MCF 10A (cell line): ENCODE results near the gene PNPLA2. TPM values are rescaled to one million over a fixed set of nuclear protein-coding genes. Genes with fewer than 3 reads are reported as not detected.
A peak's percentile ranks its signal among the peaks of the same experiment; 100 is the strongest.

Experiments used
- BruUV-seq: library from RNA; stranded (reverse); fragments of 400-500 nt; replicated peaks from 2 replicates; lab custom pipeline; 2021; lab: Mats Ljungman, UMichigan
- CTCF ChIA-PET: fragments of 300-600 bp; sonication (Branson Sonifier 250); formaldehyde crosslinking; extraction: SDS; loops from one replicate; lab custom pipeline; 2021; ENCODE audit warnings: antibody characterized with exemption, inconsistent platforms; lab: Yijun Ruan, JAX
- POLR2A ChIA-PET: fragments of 300-600, 350-650 bp; sonication (Branson Sonifier 250); formaldehyde crosslinking; extraction: SDS; loops from one replicate; lab custom pipeline; 2020; ENCODE audit warnings: antibody characterized with exemption, inconsistent platforms; lab: Yijun Ruan, JAX
- DNase-seq: peaks from one replicate; pipeline ENCODE4 v3.0.0-alpha.2; 2018; ENCODE audit not compliant: unreplicated experiment
- H3K27ac Mint-ChIP-seq: one replicate; pipeline ENCODE4 v1.8.0; 2022; ENCODE audit warnings: mild to moderate bottlenecking, low read depth, mixed read lengths; ENCODE audit not compliant: unreplicated experiment
- H3K27me3 Mint-ChIP-seq: one replicate; pipeline ENCODE4 v1.8.0; 2022; ENCODE audit warnings: mixed read lengths; ENCODE audit not compliant: insufficient read depth, unreplicated experiment
- H3K36me3 Mint-ChIP-seq: one replicate; pipeline ENCODE4 v1.8.0; 2022; ENCODE audit warnings: mild to moderate bottlenecking, moderate library complexity, mixed read lengths; ENCODE audit not compliant: insufficient read depth, unreplicated experiment
- H3K4me1 Mint-ChIP-seq: one replicate; pipeline ENCODE4 v1.8.0; 2022; ENCODE audit warnings: mixed read lengths; ENCODE audit not compliant: insufficient read depth, unreplicated experiment
- H3K4me3 Mint-ChIP-seq: one replicate; pipeline ENCODE4 v1.8.0; 2022; ENCODE audit warnings: mild to moderate bottlenecking, moderate library complexity, mixed read lengths; ENCODE audit not compliant: unreplicated experiment
- H3K9me3 Mint-ChIP-seq: one replicate; pipeline ENCODE4 v1.8.0; 2022; ENCODE audit warnings: mixed read lengths; ENCODE audit not compliant: unreplicated experiment
- intact Hi-C: fragments of 100-400 bp; cut with micrococcal nuclease; formaldehyde crosslinking; loops from 2 replicates; pipeline ENCODE4 v1.14.1; 2022
- total RNA-seq: library from RNA; stranded (reverse); gene quantifications from 2 replicates; pipeline ENCODE4 v1.2.3, GENCODE V29; 2022
- TF ChIP-seq, protein P1 (sequence below): fragments of 200-600 bp; IDR thresholded peaks from one replicate; pipeline ENCODE4 v1.8.0; 2022; ENCODE audit warnings: antibody characterized with exemption, mild to moderate bottlenecking; ENCODE audit not compliant: unreplicated experiment

The PNPLA2 gene
- total RNA-seq, 1 experiment from 2014 or later: 112 TPM

DNA sequence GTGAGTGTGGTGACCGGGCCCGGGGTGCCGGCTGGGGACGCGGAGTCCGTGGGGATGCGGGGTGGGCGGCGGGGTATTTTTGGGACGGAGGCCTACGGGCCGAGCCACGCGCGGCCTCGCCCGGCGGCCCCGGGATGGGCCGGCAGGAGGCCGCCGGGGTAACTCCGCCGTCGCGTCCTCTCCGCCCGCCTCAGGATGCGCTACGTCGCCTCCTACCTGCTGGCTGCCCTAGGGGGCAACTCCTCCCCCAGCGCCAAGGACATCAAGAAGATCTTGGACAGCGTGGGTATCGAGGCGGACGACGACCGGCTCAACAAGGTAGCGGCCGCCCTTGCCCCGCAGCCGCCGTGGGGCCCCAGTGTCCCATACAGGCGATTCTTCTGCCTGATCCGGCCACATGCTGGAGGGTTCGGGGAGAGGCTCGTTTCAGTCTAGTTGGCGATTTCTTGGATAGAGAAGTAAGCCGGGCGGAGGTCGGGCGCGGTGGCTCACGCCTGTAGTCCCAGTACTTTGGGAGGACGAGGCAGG is 8.6 kb upstream of the PNPLA2 start:
- ChIA-PET CTCF (no interaction called here), POLR2A (interaction anchor here (0.6 to 8.3 kb wide), 20 partner anchors 9 to 304 kb away, joined by 3 to 149 read pairs (median 6); partner anchors contain the start of genes CD151, GATD1, IRF7 and PHRF1)
- peak overlapping the region; percentile 97 for H3K27ac Mint-ChIP-seq
- intact Hi-C loops: no loop called here
- no peak for DNase-seq
- peak overlapping the region; percentile 95 for H3K4me3 Mint-ChIP-seq
- H3K27me3 Mint-ChIP-seq: no peaks in the 10 kb centered on the region
- peaks cover 48% of the 10 kb centered on the region for H3K36me3 Mint-ChIP-seq
- no peaks in the 10 kb centered on the region for H3K9me3 Mint-ChIP-seq
- TF ChIP-seq, protein P1, sequence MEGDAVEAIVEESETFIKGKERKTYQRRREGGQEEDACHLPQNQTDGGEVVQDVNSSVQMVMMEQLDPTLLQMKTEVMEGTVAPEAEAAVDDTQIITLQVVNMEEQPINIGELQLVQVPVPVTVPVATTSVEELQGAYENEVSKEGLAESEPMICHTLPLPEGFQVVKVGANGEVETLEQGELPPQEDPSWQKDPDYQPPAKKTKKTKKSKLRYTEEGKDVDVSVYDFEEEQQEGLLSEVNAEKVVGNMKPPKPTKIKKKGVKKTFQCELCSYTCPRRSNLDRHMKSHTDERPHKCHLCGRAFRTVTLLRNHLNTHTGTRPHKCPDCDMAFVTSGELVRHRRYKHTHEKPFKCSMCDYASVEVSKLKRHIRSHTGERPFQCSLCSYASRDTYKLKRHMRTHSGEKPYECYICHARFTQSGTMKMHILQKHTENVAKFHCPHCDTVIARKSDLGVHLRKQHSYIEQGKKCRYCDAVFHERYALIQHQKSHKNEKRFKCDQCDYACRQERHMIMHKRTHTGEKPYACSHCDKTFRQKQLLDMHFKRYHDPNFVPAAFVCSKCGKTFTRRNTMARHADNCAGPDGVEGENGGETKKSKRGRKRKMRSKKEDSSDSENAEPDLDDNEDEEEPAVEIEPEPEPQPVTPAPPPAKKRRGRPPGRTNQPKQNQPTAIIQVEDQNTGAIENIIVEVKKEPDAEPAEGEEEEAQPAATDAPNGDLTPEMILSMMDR: no peak
- peaks cover 12% of the 10 kb centered on the region for H3K4me1 Mint-ChIP-seq
- BruUV-seq: TSS peak; percentile 74

DNA sequence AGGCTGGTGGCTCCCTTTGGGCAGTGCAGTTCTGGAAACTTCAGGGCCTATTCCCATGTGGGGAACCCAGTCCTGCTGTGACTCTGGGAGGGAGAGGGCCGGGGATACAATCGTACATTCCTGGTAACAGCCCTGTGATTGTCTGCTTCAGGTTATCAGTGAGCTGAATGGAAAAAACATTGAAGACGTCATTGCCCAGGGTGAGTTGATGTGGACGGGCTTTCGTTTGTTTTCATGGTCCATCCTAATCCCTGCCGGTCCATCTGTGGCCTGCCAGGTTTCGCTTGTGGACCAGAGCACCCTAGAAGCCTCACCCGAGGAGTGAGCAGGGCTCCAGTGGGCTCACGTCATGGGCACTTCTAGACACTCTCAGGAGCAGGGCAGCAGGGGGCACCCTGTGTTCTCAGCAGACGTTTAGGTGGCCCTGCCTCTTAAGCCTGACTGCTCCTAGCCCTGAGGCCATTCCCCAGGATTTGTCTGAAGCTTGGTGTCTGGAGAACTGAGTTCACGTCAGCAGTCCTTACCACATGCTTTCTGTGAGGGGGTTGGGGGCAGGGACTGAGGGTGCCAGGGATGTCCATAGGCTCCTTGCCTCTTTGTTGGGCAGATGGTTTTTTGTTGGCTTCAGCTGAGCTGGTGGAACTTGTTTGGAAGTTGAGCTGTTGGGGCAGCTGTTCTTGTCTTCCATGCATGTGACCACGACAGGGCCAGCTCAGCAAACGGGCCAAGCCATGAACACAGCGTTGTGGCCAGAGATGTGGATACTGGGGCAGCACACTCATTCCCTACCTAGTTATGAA is 7.1 kb upstream of the PNPLA2 start:
- Mint-ChIP-seq H3K27ac (no peak overlapping the region), H3K9me3 (no peaks in the 10 kb centered on the region), H3K27me3 (no peaks in the 10 kb centered on the region), H3K36me3 (peaks cover 40% of the 10 kb centered on the region), H3K4me1 (peaks cover 12% of the 10 kb centered on the region), H3K4me3 (peak overlapping the region; percentile 95)
- DNase-seq: peak; percentile 51
- TF ChIP-seq, protein P1: no peak
- ChIA-PET CTCF (interaction anchor here (0.6 kb wide), 2 partner anchors 36 to 164 kb away, joined by 3 to 4 read pairs; no protein-coding TSS in a partner anchor), POLR2A (interaction anchor here (0.7 to 2.0 kb wide), 12 partner anchors 9 to 116 kb away, joined by 3 to 31 read pairs (median 4); partner anchors contain the start of genes CD151, DEAF1, PNPLA2 and TSPAN4)
- no TSS peak for BruUV-seq
- intact Hi-C loops: no loop called here

DNA sequence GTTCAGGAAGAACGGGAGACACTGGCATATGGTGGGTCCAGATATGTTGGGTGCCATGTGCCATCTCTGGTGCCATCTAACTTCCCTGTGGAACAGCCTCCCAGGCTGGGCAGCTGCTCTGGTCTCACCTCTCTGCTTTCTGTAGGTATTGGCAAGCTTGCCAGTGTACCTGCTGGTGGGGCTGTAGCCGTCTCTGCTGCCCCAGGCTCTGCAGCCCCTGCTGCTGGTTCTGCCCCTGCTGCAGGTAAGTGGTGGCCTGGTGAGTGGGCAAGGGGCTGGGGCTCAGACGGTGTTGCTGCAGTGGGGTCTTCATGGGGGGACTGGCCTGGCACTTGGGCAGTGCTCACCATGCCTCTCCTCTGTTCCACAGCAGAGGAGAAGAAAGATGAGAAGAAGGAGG is 6.3 kb upstream of the PNPLA2 start:
- Mint-ChIP-seq H3K4me3 (no peak overlapping the region), H3K27me3 (no peaks in the 10 kb centered on the region), H3K36me3 (peaks cover 40% of the 10 kb centered on the region), H3K9me3 (no peaks in the 10 kb centered on the region), H3K27ac (no peak overlapping the region), H3K4me1 (peaks cover 12% of the 10 kb centered on the region)
- DNase-seq: no peak
- no TSS peak for BruUV-seq
- ChIA-PET CTCF (interaction anchor here (1.2 kb wide), 1 partner anchor 35 kb away, joined by 3 read pairs; no protein-coding TSS in a partner anchor), POLR2A (interaction anchor here (0.7 to 2.0 kb wide), 6 partner anchors 8 to 32 kb away, joined by 3 to 16 read pairs (median 4); partner anchors contain the start of gene CD151)
- intact Hi-C loops: no loop called here
- TF ChIP-seq, protein P1: no peak

DNA sequence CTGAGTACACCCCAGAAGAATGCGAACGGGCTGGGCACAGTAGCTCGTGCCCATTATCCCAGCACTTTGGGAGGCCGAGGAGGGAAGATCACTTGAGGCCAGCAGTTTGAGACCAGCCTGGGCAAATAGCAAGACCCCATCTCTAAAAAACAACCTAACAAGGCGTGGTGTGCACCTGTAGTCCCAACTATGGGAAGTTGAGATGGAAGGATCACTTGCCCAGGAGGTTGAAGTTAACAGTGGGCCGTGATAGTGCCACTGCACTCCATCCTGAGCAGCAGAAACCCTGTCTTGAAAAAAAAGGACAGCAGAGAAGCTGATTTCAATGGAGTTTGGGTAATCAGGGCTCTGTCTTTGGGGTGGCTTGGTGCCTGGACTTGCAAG is 5.7 kb upstream of the PNPLA2 start:
- BruUV-seq: no TSS peak
- Mint-ChIP-seq H3K27ac (no peak overlapping the region), H3K4me3 (no peak overlapping the region), H3K27me3 (no peaks in the 10 kb centered on the region), H3K4me1 (peaks cover 7% of the 10 kb centered on the region), H3K36me3 (peaks cover 40% of the 10 kb centered on the region), H3K9me3 (no peaks in the 10 kb centered on the region)
- TF ChIP-seq, protein P1: no peak
- no peak for DNase-seq
- intact Hi-C loops: no loop called here
- POLR2A ChIA-PET: interaction anchor here (0.8 to 1.1 kb wide), 2 partner anchors 9 to 21 kb away, joined by 3 to 4 read pairs; no protein-coding TSS in a partner anchor
- CTCF ChIA-PET: interaction anchor here (1.2 kb wide), 1 partner anchor 34 kb away, joined by 3 read pairs; no protein-coding TSS in a partner anchor
